HG03378 (cell line): ENCODE results near the gene IFNL1.
"Not testable (repeated sequence)": the region's sequence is repeated elsewhere in the genome, so short reads cannot be mapped to it uniquely, and the experiment has no call there.

Experiments used
- ATAC-seq: cut with Tn5 transposase; IDR thresholded peaks from one replicate; pipeline ENCODE4 v1.9.1; 2021; ENCODE audit warnings: mild to moderate bottlenecking, moderate library complexity; ENCODE audit not compliant: unreplicated experiment

IFNL1 gene

DNA sequence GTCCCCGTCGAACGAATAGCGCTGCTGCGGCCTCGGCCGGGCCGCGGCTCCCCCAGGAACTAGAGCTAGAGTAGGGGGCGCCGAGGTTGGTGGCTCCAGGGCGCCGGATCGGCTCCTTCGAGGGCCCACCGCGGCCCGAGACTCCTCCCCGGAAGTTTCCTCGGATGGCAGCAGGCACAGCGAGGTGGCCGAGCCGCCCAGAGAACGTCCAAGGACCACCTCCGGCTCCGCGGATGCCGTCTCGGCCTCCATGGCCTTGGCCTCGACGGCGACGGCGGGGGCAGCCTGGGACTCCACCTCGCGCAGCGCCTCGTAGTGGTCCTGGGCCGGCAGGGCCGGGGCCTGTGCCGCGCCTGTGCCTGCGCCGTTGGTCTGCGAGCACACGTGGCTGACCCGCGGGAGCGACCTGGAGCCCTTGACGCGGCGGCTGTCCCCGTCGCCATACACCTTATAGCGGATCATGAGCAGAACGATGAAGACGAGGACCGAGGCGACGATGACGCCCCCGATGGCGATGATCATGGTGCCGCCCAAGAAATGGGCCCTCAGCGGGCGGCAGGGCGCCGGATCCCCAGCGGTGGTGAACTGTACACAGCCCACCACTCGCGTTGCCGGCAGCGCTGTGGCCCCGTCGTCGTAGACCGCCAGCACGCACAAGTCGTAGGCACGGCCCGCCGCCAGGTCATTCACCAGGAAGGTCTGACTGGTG lies 11.8 kb downstream of the IFNL1 start:
- no peak for ATAC-seq

DNA sequence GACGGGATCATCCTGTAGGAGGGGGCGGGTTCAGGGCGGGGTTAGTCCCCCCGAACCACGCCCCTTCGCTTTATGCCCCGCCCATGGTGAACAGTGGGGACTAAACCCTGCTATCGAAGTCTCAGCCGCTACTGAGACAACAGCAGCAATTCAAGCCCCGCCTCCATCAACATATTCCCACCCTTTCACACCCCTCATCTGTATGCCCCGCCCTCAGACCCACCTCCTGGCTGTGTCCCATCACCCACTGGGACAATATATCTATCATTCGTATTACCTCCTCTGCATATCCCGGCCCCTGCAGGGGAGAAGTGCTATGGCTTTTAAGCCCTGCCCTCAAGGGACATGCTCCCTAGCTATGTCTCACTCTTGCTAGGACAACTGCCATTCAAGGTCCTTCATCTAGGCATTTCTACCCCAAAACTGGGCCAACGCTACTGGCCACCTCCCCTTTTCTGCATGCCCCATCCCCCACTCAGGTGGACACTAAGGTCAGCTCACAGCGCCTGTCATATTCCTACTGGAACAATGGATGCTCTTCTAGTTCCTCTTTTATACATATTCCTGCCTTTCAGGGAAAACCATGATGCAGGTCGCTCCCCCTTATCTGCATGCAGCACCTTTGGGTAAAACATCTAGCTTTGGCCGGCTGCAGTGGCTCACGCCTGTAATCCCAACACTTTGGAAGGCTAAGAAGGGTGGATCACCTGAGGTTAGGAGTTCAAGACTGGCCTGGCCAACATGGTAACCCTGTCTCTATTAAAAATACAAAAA lies 12.5 kb downstream of the IFNL1 start:
- no peak for ATAC-seq

DNA sequence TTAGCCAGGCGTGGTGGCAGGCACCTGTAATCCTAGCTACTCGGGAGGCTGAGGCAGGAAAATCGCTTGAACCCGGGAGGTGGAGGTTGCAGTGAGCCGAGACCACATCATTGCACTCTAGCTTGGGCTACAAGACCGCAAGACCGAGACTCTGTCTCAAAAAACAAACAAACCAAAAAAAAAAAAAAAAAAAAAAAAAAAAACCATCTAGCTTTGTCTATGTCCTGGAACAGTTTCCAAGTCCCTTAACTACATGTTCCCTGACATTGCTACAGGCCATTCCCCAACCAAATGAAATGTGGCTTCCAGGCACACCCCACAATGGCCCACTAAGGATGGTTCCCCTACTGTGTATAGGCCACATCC lies 13.1 kb downstream of the IFNL1 start:
- not testable (repeated sequence) for ATAC-seq

GRCh38 chr19:39310558-39311311 lies 14.5 kb downstream of the IFNL1 start:
- no peak for ATAC-seq

- no peak for ATAC-seq
Measured at GRCh38 chr19:39314016-39314728, 18.0 kb downstream of the IFNL1 start.

- no peak for ATAC-seq
Measured at GRCh38 chr19:39315933-39316332, 19.7 kb downstream of the IFNL1 start.

DNA sequence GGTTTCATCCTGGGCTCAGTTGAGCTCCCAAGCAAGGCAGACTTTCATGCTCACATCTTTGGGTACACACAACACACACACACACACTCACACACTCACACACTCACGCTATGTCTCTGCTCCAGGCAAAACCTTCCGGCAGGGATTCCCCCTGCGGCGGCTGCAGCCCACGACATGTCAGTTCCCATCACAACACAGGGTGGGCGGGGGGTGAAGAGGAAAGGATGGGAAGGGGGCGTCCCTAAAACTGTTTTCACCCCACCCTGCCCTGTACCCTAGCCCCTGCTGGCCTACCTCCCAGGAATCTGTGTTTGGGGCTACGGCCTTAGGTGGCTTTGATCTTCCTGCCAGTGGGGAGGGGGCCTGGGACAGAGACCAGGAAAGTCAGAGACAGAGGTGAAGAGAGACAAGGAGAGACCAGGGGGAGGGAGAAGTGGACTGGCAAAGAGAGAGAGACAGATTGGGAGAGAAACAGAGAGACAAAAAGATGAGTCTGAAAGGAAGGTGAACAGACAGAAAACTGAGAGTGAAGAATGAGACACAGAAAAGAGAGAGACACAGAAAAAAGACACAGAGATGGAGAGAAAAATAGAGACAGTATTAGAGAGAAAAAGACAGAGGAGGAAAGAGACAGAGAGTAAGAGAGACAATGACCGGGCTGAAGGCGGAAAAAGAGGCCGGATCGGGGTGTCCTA lies 20.6 kb downstream of the IFNL1 start:
- no peak for ATAC-seq

- no peak for ATAC-seq
Measured at GRCh38 chr19:39317476-39317875, 21.3 kb downstream of the IFNL1 start.

GRCh38 chr19:39318071-39318470 lies 21.9 kb downstream of the IFNL1 start:
- ATAC-seq = no peak

GRCh38 chr19:39318690-39319089 lies 22.5 kb downstream of the IFNL1 start:
- ATAC-seq = no peak

DNA sequence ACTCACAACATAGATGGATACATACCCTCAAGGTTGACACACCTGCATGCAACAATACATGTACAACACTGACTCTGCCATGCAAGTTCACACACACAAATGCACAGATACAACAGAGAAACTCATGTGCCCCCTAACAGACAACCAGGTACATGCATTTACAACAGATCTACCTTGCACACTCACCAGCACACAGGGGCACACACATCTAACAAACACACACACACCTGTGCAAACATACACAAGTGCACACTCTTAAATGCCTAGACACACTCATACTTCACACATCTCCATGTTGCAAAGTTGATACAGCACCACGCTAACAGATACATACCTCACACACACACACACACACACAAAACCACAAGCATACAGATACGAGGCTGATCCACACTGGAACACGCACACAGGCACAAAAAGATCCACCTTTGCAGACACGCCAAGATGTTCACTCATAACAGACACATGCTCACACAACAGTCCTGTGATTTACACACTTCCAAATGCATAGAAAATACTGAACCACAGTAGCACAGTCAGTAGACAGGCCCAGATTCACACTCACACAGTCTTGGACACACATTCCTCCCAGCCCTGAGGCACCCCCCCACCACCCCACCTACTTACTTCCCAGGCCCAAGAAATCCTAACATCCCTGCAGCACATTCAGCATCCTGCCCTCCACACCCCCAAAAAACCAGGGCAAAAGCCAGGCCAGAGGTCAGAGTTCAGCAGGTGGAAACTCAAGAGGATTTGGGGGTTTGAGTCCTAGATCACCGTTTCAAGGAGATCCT lies 23.1 kb downstream of the IFNL1 start:
- ATAC-seq = no peak

GRCh38 chr19:39319892-39320248 lies 23.7 kb downstream of the IFNL1 start:
- ATAC-seq = no peak

DNA sequence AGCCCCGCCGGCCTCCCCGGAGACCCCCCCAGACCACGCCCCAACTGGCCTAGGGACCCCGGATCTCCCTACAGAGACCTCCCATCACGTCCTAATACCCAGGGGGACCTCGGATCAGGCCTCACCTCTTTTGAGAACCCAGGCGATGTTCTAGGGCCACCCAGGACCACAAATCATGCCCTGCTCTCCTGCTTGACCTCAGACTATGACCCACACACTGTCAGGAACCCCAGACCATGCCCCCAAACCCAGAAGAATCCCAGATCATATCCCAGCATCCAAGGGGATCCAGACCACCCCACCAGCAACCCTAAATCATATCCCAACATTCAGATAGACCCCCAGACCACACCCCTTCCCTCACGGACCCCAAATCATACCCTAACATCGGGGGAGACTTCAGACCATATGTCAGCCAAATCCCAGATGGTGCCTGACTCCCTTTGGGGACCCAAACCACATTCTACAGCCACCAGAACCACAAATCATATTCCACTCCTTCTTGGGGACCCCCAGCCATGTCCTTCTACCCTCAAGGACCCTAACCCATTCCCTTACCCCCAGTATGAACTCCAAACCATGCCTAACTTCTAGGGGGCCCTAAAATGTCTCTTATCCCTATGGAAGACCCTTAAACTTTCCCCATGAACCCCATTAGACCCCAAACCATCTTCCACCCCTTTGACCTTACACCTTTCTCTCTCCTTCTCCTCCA lies 25.1 kb downstream of the IFNL1 start:
- no peak for ATAC-seq

GRCh38 chr19:39321832-39322176 lies 25.6 kb downstream of the IFNL1 start:
- no peak for ATAC-seq

GRCh38 chr19:39324242-39324842 lies 28.1 kb downstream of the IFNL1 start:
- no peak for ATAC-seq

DNA sequence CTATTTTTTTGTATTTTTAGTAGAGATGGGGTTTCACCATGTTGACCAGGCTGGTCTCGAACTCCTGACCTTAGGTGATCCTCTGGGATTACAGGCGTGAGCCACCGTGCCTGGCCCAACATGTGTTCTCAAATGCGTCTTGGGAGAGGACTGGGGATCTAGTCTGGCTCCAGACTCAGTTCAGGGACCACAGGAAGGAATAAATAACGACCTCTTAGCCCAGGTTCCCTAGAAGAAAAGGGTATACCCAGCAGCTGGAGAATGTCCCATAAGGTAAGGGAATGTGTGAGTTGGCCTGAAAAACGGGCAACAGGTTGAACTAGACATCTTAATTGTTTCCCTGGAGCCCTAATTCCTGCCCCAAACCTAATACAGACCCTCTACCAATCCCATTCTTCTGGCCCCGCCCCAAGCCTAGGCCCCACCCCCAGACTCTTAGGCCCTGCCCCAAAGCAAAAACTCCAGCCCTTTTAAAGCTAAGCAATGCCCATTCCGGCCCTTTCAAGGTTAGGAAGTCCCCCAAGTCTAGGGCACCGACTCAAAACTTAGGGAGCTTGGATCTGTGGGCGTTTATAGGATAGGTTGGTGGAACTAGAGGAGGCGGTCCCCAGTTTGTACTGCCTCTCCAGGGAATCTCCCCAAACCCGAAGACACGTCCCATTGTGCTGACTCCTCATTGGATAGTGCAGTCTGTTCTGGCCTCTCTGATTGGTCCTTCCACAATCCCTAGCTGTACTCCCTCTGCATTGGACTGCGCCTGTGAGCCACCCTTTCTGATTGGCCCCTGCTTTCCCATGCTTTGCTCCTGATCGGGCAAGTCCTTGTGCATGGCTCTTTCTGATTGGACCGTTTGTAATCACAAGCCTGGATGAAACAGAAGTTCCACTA lies 29.8 kb downstream of the IFNL1 start:
- ATAC-seq = no peak

- no peak for ATAC-seq
Measured at GRCh38 chr19:39327363-39328045, 31.3 kb downstream of the IFNL1 start.
